ENCODE results near the gene CCDC183. TPM values are rescaled to one million over a fixed set of nuclear protein-coding genes. Genes with fewer than 3 reads are reported as not detected.
A peak's percentile ranks its signal among the peaks of the same experiment; 100 is the strongest.

Gene CCDC183
- total and polyA plus RNA-seq, 2 of the 4 experiments (the other 2 are of a cell fraction), result under 0.01 to 0.29 TPM

DNA sequence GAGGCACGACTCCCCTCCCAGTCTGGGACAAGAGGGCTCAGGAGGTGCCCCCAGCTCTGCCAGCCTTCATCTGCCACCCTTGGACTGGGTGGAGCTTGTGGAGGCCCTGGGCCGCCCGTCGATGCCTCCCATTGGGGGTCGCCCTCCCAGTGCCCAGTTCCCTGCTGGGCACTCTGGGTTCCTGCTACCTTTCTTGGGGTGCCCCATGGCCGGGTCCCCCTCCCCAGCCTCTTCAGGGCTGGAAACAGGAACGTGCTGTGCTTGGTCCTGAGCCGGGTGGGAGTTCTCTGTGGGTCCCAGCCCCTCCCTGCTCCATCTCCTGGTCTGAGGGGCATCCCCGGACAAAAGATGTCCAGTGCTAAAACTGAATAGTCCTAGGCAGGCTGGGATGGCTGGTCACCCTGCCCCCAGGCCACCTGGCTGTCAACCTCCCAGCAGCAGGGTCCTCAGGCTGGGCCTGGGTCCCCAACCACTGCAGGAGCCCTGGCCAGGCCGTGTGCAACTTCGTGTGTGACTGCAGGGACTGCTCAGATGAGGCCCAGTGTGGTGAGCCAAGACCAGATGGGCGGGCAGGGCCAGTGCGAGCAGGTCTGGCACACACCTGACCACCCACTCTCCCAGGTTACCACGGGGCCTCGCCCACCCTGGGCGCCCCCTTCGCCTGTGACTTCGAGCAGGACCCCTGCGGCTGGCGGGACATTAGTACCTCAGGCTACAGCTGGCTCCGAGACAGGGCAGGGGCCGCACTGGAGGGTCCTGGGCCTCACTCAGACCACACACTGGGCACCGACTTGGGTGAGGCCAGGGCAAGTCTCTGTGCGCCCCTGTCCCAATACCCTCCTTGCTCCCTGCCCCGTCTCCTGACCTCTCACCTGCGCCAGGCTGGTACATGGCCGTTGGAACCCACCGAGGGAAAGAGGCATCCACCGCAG is 56.8 kb downstream of the CCDC183 start:
- CTCF ChIA-PET, result no interaction called here
- WGBS, 2 experiments (ENCODE audit: extremely low coverage in 2 of 2, insufficient read length in 1 of 2), result 92% methylated on average over 21 of the region's 29 CpGs; no CpG with 5 or more reads in 1 of the 2 experiments
- BruUV-seq (replicated peaks), result no TSS peak

More for the DNA sequence above, 56.8 kb downstream of the CCDC183 start:
- POLR2A ChIA-PET (ENCODE audit: unreplicated experiment), result interaction anchor here (0.5 kb wide), 1 partner anchor 113 kb away, joined by 3 read pairs; no protein-coding TSS in a partner anchor
- no peak for TF ChIP-seq POLR2A (IDR thresholded peaks at IDR 0.05; ENCODE audit: low read depth, low read length)
- no peak for TF ChIP-seq SMC3 (IDR thresholded peaks at IDR 0.05; ENCODE audit: low read depth, low read length)
- TF ChIP-seq, protein P1, sequence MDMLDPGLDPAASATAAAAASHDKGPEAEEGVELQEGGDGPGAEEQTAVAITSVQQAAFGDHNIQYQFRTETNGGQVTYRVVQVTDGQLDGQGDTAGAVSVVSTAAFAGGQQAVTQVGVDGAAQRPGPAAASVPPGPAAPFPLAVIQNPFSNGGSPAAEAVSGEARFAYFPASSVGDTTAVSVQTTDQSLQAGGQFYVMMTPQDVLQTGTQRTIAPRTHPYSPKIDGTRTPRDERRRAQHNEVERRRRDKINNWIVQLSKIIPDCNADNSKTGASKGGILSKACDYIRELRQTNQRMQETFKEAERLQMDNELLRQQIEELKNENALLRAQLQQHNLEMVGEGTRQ (IDR thresholded peaks at IDR 0.05; ENCODE audit: low read depth, low read length), result no peak
- TF ChIP-seq CEBPB (IDR thresholded peaks at IDR 0.05; ENCODE audit: low read depth, low read length), result no peak
- no peak for ATAC-seq (ENCODE audit: low read depth)
- no peaks in the 10 kb centered on the region for H3K9me1 ChIP-seq (ENCODE audit: insufficient read depth, low read length)
- no peak overlapping the region for H4K5ac ChIP-seq (ENCODE audit: low read depth, low read length)
- no peak overlapping the region for H3K4ac ChIP-seq (ENCODE audit: low read depth, low read length)
- no peaks in the 10 kb centered on the region for H3K9me3 ChIP-seq (ENCODE audit: control insufficient read depth, insufficient read depth, low read length)
- intact Hi-C loops (cut with micrococcal nuclease) (no loop called here), dilution Hi-C loops (cut with HindIII; ENCODE audit: low sequenced_read_pairs, unreplicated experiment) (no loop called here), in situ Hi-C loops (cut with MboI; ENCODE audit: low sequenced_read_pairs) (no loop called here)
- no peak overlapping the region for H3K23ac ChIP-seq (ENCODE audit: low read depth, low read length)
- H2BK20ac ChIP-seq (ENCODE audit: low read depth, low read length), result no peak overlapping the region
- no peak overlapping the region for H3K9ac ChIP-seq (ENCODE audit: low read depth, low read length)
- no peak overlapping the region for H3K14ac ChIP-seq (replicated peaks; ENCODE audit: low read depth, low read length)
- H3K18ac ChIP-seq (ENCODE audit: low read depth, low read length), result no peak overlapping the region
- H3K36me3 ChIP-seq (ENCODE audit: control insufficient read depth, insufficient read depth, low read length), result peaks cover 14% of the 10 kb centered on the region; the same call in 1 of the 2 replicates
- no peak overlapping the region for H3K4me3 ChIP-seq (ENCODE audit: insufficient read depth, low read depth, low read length)
- peaks cover 9 to 20% of the 10 kb centered on the region in 2 experiments; a peak in 2 of 4 replicates for H3K79me1 ChIP-seq (ENCODE audit: low read depth in 1 of 2, low read length in 2 of 2)
- H2AK5ac ChIP-seq (ENCODE audit: low read depth, low read length), result no peak overlapping the region
- no peak overlapping the region for H2BK15ac ChIP-seq (ENCODE audit: low read depth, low read length)
- H3K27me3 ChIP-seq (ENCODE audit: control insufficient read depth, insufficient read depth, low read length), result no peaks in the 10 kb centered on the region
- no peak overlapping the region for H4K91ac ChIP-seq (ENCODE audit: insufficient read depth, low read depth, low read length)
- H3K4me2 ChIP-seq (ENCODE audit: low read depth, low read length), result no peak overlapping the region
- H2BK120ac ChIP-seq (ENCODE audit: low read depth, low read length), result no peak overlapping the region
- no peak overlapping the region for H3K27ac ChIP-seq (ENCODE audit: insufficient read depth, low read length)
- no peak overlapping the region for H4K8ac ChIP-seq (ENCODE audit: low read depth in 2 of 2, low read length in 2 of 2)
- H3K4me1 ChIP-seq (ENCODE audit: control insufficient read depth, insufficient read depth, low read length), result peaks cover 7% of the 10 kb centered on the region
- peaks cover 12% of the 10 kb centered on the region for H4K20me1 ChIP-seq (ENCODE audit: insufficient read depth, low read length)
- no peak overlapping the region for H3K56ac ChIP-seq (ENCODE audit: extremely low read depth, insufficient read depth, low read length)
- no peak for DNase-seq
- peak overlapping the region; percentile 72 for H2AK9ac ChIP-seq (replicated peaks; ENCODE audit: low read depth, low read length, poor library complexity)
- no peak overlapping the region for H2AFZ ChIP-seq (replicated peaks; ENCODE audit: low read length, poor library complexity)
- no peak overlapping the region for H2BK5ac ChIP-seq (ENCODE audit: low read depth, low read length, poor library complexity, severe bottlenecking)
